HG03571 (cell line): ENCODE data around the gene PTPN12.
"Not testable (repeated sequence)": the region's sequence is repeated elsewhere in the genome, so short reads cannot be mapped to it uniquely, and the experiment has no call there.

ENCODE experiments used
- ATAC-seq: cut with Tn5 transposase; IDR thresholded peaks from one replicate; pipeline ENCODE4 v1.9.1; 2021; ENCODE audit not compliant: unreplicated experiment

PTPN12 gene

GRCh38 chr7:77537778-77538280 lies 734 bp downstream of the PTPN12 start:
- no peak for ATAC-seq

- ATAC-seq: no peak
These were observed 1.5 kb downstream of the PTPN12 start for GRCh38 chr7:77538281-77539212.

GRCh38 chr7:77540402-77540822 lies 3.3 kb downstream of the PTPN12 start:
- ATAC-seq: no peak

- ATAC-seq: not testable (repeated sequence)
These were observed 3.9 kb downstream of the PTPN12 start for GRCh38 chr7:77540993-77541392.

- no peak for ATAC-seq
These were observed 5.3 kb downstream of the PTPN12 start for GRCh38 chr7:77542409-77542808.

- ATAC-seq: no peak
These were observed 5.8 kb downstream of the PTPN12 start for GRCh38 chr7:77542895-77543294.

- no peak for ATAC-seq
These were observed 6.8 kb downstream of the PTPN12 start for GRCh38 chr7:77543910-77544309.

- ATAC-seq: no peak
These were observed 7.4 kb downstream of the PTPN12 start for GRCh38 chr7:77544518-77544917.

- ATAC-seq: no peak
These were observed 11.1 kb downstream of the PTPN12 start for GRCh38 chr7:77548206-77548605.

- no peak for ATAC-seq
These were observed 12.2 kb downstream of the PTPN12 start for GRCh38 chr7:77549106-77549870.

GRCh38 chr7:77550586-77550985 lies 13.5 kb downstream of the PTPN12 start:
- ATAC-seq: no peak

- ATAC-seq: no peak
These were observed 16.0 kb downstream of the PTPN12 start for GRCh38 chr7:77553123-77553522.

- no peak for ATAC-seq
These were observed 21.3 kb downstream of the PTPN12 start for GRCh38 chr7:77558284-77558967.

GRCh38 chr7:77561352-77561751 lies 24.3 kb downstream of the PTPN12 start:
- no peak for ATAC-seq

- ATAC-seq: no peak
These were observed 26.2 kb downstream of the PTPN12 start for GRCh38 chr7:77563275-77563674.

- ATAC-seq: no peak
These were observed 28.8 kb downstream of the PTPN12 start for GRCh38 chr7:77565917-77566316.

GRCh38 chr7:77566421-77566820 lies 29.3 kb downstream of the PTPN12 start:
- no peak for ATAC-seq

GRCh38 chr7:77569514-77570232 lies 32.6 kb downstream of the PTPN12 start:
- no peak for ATAC-seq

- ATAC-seq: no peak
These were observed 33.4 kb downstream of the PTPN12 start for GRCh38 chr7:77570330-77571011.

GRCh38 chr7:77571801-77572200 lies 34.7 kb downstream of the PTPN12 start:
- no peak for ATAC-seq
